ENCODE measurements around the gene NFYC. TPM values are rescaled to one million over a fixed set of nuclear protein-coding genes. Genes with fewer than 3 reads are reported as not detected.

The NFYC gene
- polyA plus RNA-seq, 1 of the 3 experiments (the other 2 are of a cell fraction), result 72.4 TPM

DNA sequence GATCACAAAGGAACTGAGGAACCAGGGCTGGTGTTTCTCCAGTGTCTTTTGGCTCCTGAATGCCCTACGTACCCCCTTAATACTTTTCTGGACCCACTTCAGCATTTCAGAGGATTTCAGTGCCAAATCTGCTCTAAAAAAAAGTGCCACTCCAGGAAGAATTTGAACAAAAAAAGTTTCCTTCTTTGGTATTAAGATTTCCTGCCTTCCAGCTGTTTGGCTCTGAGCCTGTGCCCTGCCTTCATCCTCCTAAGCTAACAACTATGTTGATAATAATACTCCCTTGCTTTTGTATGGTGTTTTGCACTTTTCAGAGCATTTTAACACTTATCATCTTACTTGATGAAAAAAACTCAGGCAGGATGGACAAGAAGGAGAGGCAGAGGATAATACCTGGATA is 15.0 kb upstream of the NFYC start:
- no peaks in the 10 kb centered on the region for H3K9me3 ChIP-seq
- H3K27ac ChIP-seq (ENCODE audit: low read depth in 2 of 2, low read length in 1 of 2), result no peak overlapping the region
- H3K4me2 ChIP-seq, result no peak overlapping the region
- no peak overlapping the region for H3K9ac ChIP-seq
- no peak overlapping the region for H3K4me3 ChIP-seq (ENCODE audit: low read depth in 2 of 2, low read length in 1 of 2)
- H3K4me1 ChIP-seq (ENCODE audit: control insufficient read depth in 1 of 2, insufficient read depth in 2 of 2, low read depth in 1 of 2, low read length in 1 of 2), result peaks cover 0 to 2% of the 10 kb centered on the region in 2 experiments; a peak in 1 of 4 replicates
- TF ChIP-seq, protein P1, sequence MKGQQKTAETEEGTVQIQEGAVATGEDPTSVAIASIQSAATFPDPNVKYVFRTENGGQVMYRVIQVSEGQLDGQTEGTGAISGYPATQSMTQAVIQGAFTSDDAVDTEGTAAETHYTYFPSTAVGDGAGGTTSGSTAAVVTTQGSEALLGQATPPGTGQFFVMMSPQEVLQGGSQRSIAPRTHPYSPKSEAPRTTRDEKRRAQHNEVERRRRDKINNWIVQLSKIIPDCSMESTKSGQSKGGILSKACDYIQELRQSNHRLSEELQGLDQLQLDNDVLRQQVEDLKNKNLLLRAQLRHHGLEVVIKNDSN (IDR thresholded peaks at IDR 0.05; ENCODE audit: borderline replicate concordance, low read depth), result no peak
- TF ChIP-seq FOSL2 (IDR thresholded peaks at IDR 0.05; ENCODE audit: borderline replicate concordance, low read depth), result no peak
- TF ChIP-seq NRF1 (IDR thresholded peaks at IDR 0.05; ENCODE audit: low read depth, low read length), result no peak
- TF ChIP-seq ELF1 (IDR thresholded peaks at IDR 0.05), result no peak
- no peak for TF ChIP-seq EZH2phosphoT487 (IDR thresholded peaks at IDR 0.05; ENCODE audit: borderline replicate concordance, low read depth)
- no peak for TF ChIP-seq GABPA (IDR thresholded peaks at IDR 0.05; ENCODE audit: low read depth)
- TF ChIP-seq MXI1 (IDR thresholded peaks at IDR 0.05; ENCODE audit: low read depth, low read length), result no peak
- TF ChIP-seq RFX5 (IDR thresholded peaks at IDR 0.05; ENCODE audit: low read length), result no peak
- no peaks in the 10 kb centered on the region for H3K79me2 ChIP-seq (ENCODE audit: insufficient read depth)
- no peak overlapping the region for H2AFZ ChIP-seq (ENCODE audit: low read depth)
- ChIA-PET POLR2A (no interaction called here), CTCF (interaction anchor here (1.2 kb wide), 1 partner anchor 173 kb away, joined by 3 read pairs; no protein-coding TSS in a partner anchor)
- H3F3A ChIP-seq (replicated peaks; ENCODE audit: insufficient read depth), result no peaks in the 10 kb centered on the region
- H3K9me2 ChIP-seq, result no peaks in the 10 kb centered on the region
- WGBS (ENCODE audit: low lambda C conversion rate), result 58% methylated on average over 1 of the region's 1 CpG
- H3K36me3 ChIP-seq (replicated peaks in 1 of 2; ENCODE audit: control insufficient read depth in 1 of 2, insufficient read depth in 2 of 2, low read length in 1 of 2), result no peaks in the 10 kb centered on the region
- no peak for DNase-seq
- H4K20me1 ChIP-seq (ENCODE audit: insufficient read depth), result no peaks in the 10 kb centered on the region
- H3K27me3 ChIP-seq (ENCODE audit: insufficient read depth), result no peaks in the 10 kb centered on the region

DNA sequence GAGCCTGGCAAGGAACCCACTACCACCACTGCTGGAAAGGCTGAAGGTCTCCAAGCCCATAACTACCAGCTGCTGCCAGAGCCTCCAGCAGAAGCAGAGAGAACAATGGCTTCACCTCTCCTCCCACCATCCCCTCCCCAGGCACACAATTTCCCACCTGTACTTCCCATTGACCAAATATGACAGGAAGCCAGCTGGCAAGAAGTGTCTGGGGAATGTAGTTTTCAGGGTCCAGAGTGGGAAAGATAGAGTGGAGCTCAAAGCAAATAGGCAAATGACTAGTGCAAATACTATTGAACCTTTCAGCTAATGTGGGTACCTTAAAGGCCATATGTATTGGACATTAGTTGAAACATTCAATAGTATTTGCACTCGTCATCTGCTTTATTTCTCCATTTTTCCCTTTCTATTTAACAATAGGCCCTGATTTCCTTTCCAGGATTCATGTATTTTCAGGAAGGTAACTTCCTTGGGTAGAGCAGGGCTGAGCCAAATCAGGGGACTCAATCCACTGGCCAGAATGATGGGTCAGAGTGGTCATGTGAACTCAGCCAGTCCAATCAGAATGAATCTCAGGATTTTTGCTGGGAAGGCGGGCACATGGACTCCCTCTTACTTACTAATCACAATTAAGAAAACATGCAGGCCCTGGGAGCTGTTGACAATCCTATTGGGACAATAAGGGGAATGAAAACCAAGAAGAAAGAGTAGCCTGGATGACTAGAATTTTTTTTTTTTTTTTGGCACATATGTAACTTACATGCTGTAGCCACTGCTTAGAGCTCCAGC is 12.1 kb upstream of the NFYC start:
- ChIA-PET CTCF (interaction anchor here (1.0 to 2.4 kb wide), 3 partner anchors 10 to 69 kb away, joined by 3 to 22 read pairs (median 3); partner anchors contain the start of gene NFYC), POLR2A (interaction anchor here (2.5 kb wide), 1 partner anchor 12 kb away, joined by 12 read pairs; the partner anchor contains the start of gene NFYC)
- Histone ChIP-seq H3K9me2 (no peaks in the 10 kb centered on the region), H3F3A (replicated peaks; ENCODE audit: insufficient read depth) (no peaks in the 10 kb centered on the region), H3K4me2 (no peak overlapping the region), H3K9me3 (no peaks in the 10 kb centered on the region), H3K79me2 (ENCODE audit: insufficient read depth) (no peaks in the 10 kb centered on the region), H3K27me3 (ENCODE audit: insufficient read depth) (no peaks in the 10 kb centered on the region), H3K4me1 (ENCODE audit: control insufficient read depth in 1 of 2, insufficient read depth in 2 of 2, low read depth in 1 of 2, low read length in 1 of 2) (no peaks in the 10 kb centered on the region), H2AFZ (ENCODE audit: low read depth) (no peak overlapping the region), H4K20me1 (ENCODE audit: insufficient read depth) (no peaks in the 10 kb centered on the region), H3K4me3 (ENCODE audit: low read depth in 2 of 2, low read length in 1 of 2) (no peak overlapping the region), H3K36me3 (replicated peaks in 1 of 2; ENCODE audit: control insufficient read depth in 1 of 2, insufficient read depth in 2 of 2, low read length in 1 of 2) (no peaks in the 10 kb centered on the region), H3K9ac (no peak overlapping the region), H3K27ac (ENCODE audit: low read depth in 2 of 2, low read length in 1 of 2) (no peak overlapping the region)
- DNase-seq, result no peak
- TF ChIP-seq, protein P2, sequence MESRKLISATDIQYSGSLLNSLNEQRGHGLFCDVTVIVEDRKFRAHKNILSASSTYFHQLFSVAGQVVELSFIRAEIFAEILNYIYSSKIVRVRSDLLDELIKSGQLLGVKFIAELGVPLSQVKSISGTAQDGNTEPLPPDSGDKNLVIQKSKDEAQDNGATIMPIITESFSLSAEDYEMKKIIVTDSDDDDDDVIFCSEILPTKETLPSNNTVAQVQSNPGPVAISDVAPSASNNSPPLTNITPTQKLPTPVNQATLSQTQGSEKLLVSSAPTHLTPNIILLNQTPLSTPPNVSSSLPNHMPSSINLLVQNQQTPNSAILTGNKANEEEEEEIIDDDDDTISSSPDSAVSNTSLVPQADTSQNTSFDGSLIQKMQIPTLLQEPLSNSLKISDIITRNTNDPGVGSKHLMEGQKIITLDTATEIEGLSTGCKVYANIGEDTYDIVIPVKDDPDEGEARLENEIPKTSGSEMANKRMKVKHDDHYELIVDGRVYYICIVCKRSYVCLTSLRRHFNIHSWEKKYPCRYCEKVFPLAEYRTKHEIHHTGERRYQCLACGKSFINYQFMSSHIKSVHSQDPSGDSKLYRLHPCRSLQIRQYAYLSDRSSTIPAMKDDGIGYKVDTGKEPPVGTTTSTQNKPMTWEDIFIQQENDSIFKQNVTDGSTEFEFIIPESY (IDR thresholded peaks at IDR 0.05; ENCODE audit: borderline replicate concordance, low read depth), result no peak
- TF ChIP-seq EP300 (IDR thresholded peaks at IDR 0.05; ENCODE audit: borderline replicate concordance in 1 of 2, low read depth in 1 of 2, low read length in 1 of 2) (no peak), FOXM1 (IDR thresholded peaks at IDR 0.05; ENCODE audit: low read depth) (no peak), MEF2A (IDR thresholded peaks at IDR 0.05; ENCODE audit: borderline replicate concordance, low read depth) (no peak), SMC3 (IDR thresholded peaks at IDR 0.05; ENCODE audit: low read depth, low read length) (no peak), CHD2 (IDR thresholded peaks at IDR 0.05; ENCODE audit: low read length, partially characterized antibody) (no peak), TAF1 (IDR thresholded peaks at IDR 0.05; ENCODE audit: borderline replicate concordance, low read depth, low read length) (no peak), FOSL2 (IDR thresholded peaks at IDR 0.05; ENCODE audit: borderline replicate concordance, low read depth) (no peak), EZH2phosphoT487 (IDR thresholded peaks at IDR 0.05; ENCODE audit: borderline replicate concordance, low read depth) (no peak), NFIC (IDR thresholded peaks at IDR 0.05; ENCODE audit: borderline replicate concordance) (no peak)
- TF ChIP-seq, protein P3, sequence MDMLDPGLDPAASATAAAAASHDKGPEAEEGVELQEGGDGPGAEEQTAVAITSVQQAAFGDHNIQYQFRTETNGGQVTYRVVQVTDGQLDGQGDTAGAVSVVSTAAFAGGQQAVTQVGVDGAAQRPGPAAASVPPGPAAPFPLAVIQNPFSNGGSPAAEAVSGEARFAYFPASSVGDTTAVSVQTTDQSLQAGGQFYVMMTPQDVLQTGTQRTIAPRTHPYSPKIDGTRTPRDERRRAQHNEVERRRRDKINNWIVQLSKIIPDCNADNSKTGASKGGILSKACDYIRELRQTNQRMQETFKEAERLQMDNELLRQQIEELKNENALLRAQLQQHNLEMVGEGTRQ (IDR thresholded peaks at IDR 0.05; ENCODE audit: borderline replicate concordance, low read depth, low read length), result no peak
- 87% methylated on average over 2 of the region's 2 CpGs for WGBS (ENCODE audit: low lambda C conversion rate)

Measured in SK-N-SH (cell line).